HepG2 (cell line): ENCODE measurements around the gene SLC18A3. TPM values are rescaled to one million over a fixed set of nuclear protein-coding genes. Genes with fewer than 3 reads are reported as not detected.

Experiments used
- ATAC-seq: fragments of 200-7000 bp; cut with Tn5 transposase; 3 replicates; pipeline ENCODE4 v1.9.1; 2020; ENCODE audit warnings: mild to moderate bottlenecking, moderate library complexity
- BruUV-seq: library from RNA; stranded (reverse); fragments of 400-500 nt; replicated peaks from 2 replicates; lab custom pipeline; 2021; lab: Mats Ljungman, UMichigan
- CTCF ChIA-PET: fragments of 300-600 bp; formaldehyde crosslinking; extraction: SDS; loops from one replicate; lab custom pipeline; 2021; ENCODE audit warnings: low total read pairs, inconsistent platforms, low intra/inter-chr PET ratio; lab: Yijun Ruan, JAX
- POLR2A ChIA-PET: fragments of 350-600 bp; sonication (Branson Sonifier 250); formaldehyde crosslinking; loops from one replicate; lab custom pipeline; 2020; ENCODE audit warnings: antibody characterized with exemption, inconsistent platforms; lab: Yijun Ruan, JAX
- DNase-seq: peaks from one replicate; pipeline ENCODE4 v3.0.0-alpha.2; 2015; ENCODE audit warnings: low spot score
- FAIRE-seq: peaks from 3 replicates; lab custom pipeline; 2011; peaks lifted over from hg19 to GRCh38; lab: Jason Lieb, UNC
- H2AFZ ChIP-seq: one replicate; pipeline ENCODE4 v1.6.1; 2011; ENCODE audit warnings: low read length, inconsistent platforms
- H3K27ac ChIP-seq: fragments of 300-600 bp; 3 replicates; pipeline ENCODE4 v1.8.0; 2011; ENCODE audit warnings: mixed run types, mild to moderate bottlenecking, mixed read lengths, low read length, inconsistent platforms; ENCODE audit not compliant: insufficient read depth; ENCODE audit errors: extremely low read length
- H3K27me3 ChIP-seq, 2 experiments: fragments of 200-600 bp in 1 of 2; 2 replicates in 1 of 2; 3 replicates in 1 of 2; pipeline versions ENCODE4 v1.6.0 to v1.8.0; 2011; ENCODE audit warnings: low read length in 2 of 2, mild to moderate bottlenecking in 2 of 2, moderate library complexity in 2 of 2, inconsistent platforms in 1 of 2; ENCODE audit not compliant: insufficient read depth in 2 of 2, control insufficient read depth in 1 of 2
- H3K36me3 ChIP-seq, 2 experiments: fragments of 200-600 bp in 1 of 2; replicated peaks in 1 of 2; 2 replicates in 1 of 2; 3 replicates in 1 of 2; pipeline versions ENCODE4 v1.5.1 to v1.8.0; 2011; ENCODE audit warnings: low read length in 2 of 2, inconsistent platforms in 1 of 2; ENCODE audit not compliant: insufficient read depth in 2 of 2, control insufficient read depth in 1 of 2
- H3K4me1 ChIP-seq: 2 replicates; pipeline ENCODE4 v1.5.1; 2012; ENCODE audit warnings: low read length, inconsistent platforms; ENCODE audit not compliant: insufficient read depth
- H3K4me2 ChIP-seq: 2 replicates; pipeline ENCODE4 v1.6.0; 2011; ENCODE audit warnings: low read depth, low read length, inconsistent platforms
- H3K4me3 ChIP-seq, 3 experiments: fragments of 200-600 bp in 1 of 3; sonication (generic), shearing (Covaris generic) in 1 of 3; replicated peaks in 1 of 3; 2 replicates each; pipeline ENCODE4 v1.5.1; 2011 to 2016; ENCODE audit warnings: low read length in 3 of 3, inconsistent platforms in 2 of 3, low read depth in 2 of 3, mild to moderate bottlenecking in 2 of 3, control low read depth in 1 of 3, mixed read lengths in 1 of 3; ENCODE audit not compliant: insufficient read depth in 1 of 3
- H3K79me2 ChIP-seq: one replicate; pipeline ENCODE4 v1.6.1; 2011; ENCODE audit warnings: low read length, inconsistent platforms; ENCODE audit not compliant: insufficient read depth
- H3K9ac ChIP-seq: 2 replicates; pipeline ENCODE4 v1.6.0; 2011; ENCODE audit warnings: mild to moderate bottlenecking, low read depth, low read length, inconsistent platforms; ENCODE audit not compliant: insufficient read depth
- H3K9me3 ChIP-seq: 2 replicates; pipeline ENCODE4 v1.5.1; 2012; ENCODE audit warnings: mild to moderate bottlenecking, low read length
- H4K20me1 ChIP-seq: 2 replicates; pipeline ENCODE4 v1.6.0; 2011; ENCODE audit warnings: inconsistent platforms, mild to moderate bottlenecking, low read length, moderate library complexity; ENCODE audit not compliant: insufficient read depth
- AHR ChIP-seq: IDR thresholded peaks from 2 replicates; pipeline ENCODE4 v1.6.1; 2018; ENCODE audit warnings: missing genetic modification reagents, missing compliant biosample characterization
- CHD2 ChIP-seq: IDR thresholded peaks from 2 replicates; pipeline ENCODE4 v1.6.1; 2011; ENCODE audit warnings: low read depth, low read length, improper control_type of control experiment
- ELF4 ChIP-seq: sonication (generic); formaldehyde crosslinking; IDR thresholded peaks from 2 replicates; pipeline ENCODE4 v1.5.0; 2020; ENCODE audit warnings: missing genetic modification reagents, mild to moderate bottlenecking, moderate library complexity, borderline replicate concordance
- NR3C1 ChIP-seq: sonication (generic); formaldehyde crosslinking; IDR thresholded peaks from 2 replicates; pipeline ENCODE4 v1.4.0; 2020; ENCODE audit warnings: missing genetic modification reagents
- PTBP1 ChIP-seq: fragments of 200-400 bp; formaldehyde crosslinking; IDR thresholded peaks from 2 replicates; pipeline ENCODE4 v1.6.1; 2018; ENCODE audit warnings: low read length, low read depth; ENCODE audit not compliant: poor library complexity, severe bottlenecking
- RAD21 ChIP-seq: fragments of 450-650 bp; formaldehyde crosslinking; IDR thresholded peaks from 2 replicates; pipeline ENCODE4 v1.5.0; 2020; ENCODE audit warnings: mild to moderate bottlenecking
- RXRA ChIP-seq: sonication (generic); formaldehyde crosslinking; IDR thresholded peaks from 2 replicates; pipeline ENCODE4 v1.5.1; 2020; ENCODE audit warnings: missing genetic modification reagents
- ZBTB26 ChIP-seq: IDR thresholded peaks from 2 replicates; pipeline ENCODE4 v1.6.1; 2016; ENCODE audit warnings: missing compliant biosample characterization, missing genetic modification reagents, borderline replicate concordance
- ZNF24 ChIP-seq: fragments of 450-650 bp; IDR thresholded peaks from 2 replicates; pipeline ENCODE4 v1.6.1; 2017; ENCODE audit warnings: antibody characterized with exemption, mild to moderate bottlenecking
- WGBS: methylation state at CpG from one replicate; pipeline ENCODE4 v1.1.6; 2017; ENCODE audit warnings: low lambda C conversion rate; 5-methylcytosine and 5-hydroxymethylcytosine counted together
- in situ Hi-C: cut with HindIII; loops from 2 replicates; pipeline ENCODE4 v1.10.0; 2017; ENCODE audit warnings: low pct_unique_long_range_greater_than_20kb; ENCODE audit not compliant: extremely low pct_ligation_motif_present
- intact Hi-C: fragments of 100-400 bp; cut with micrococcal nuclease; formaldehyde crosslinking; loops from one replicate; pipeline ENCODE4 v1.10.0; 2022; ENCODE audit not compliant: unreplicated experiment
- polyA plus RNA-seq, 8 experiments: library from polyadenylated mRNA; depleted of rRNA in 3 of 8; stranded (reverse) in 7 of 8; unstranded in 1 of 8; fragments of >200 nt; fragmentation: Illumina TruSeq in 4 of 8; extraction: Trizol in 4 of 8; gene quantifications; 2 replicates each; pipeline versions ENCODE4 v1.2.1 to v1.2.3, GENCODE V29; 2011 to 2016; ENCODE audit warnings: low read depth in 4 of 8, missing spikeins in 1 of 8, mixed read lengths in 1 of 8; ENCODE audit not compliant: insufficient read depth in 1 of 8
- total RNA-seq, 5 experiments: library from RNA; depleted of rRNA; stranded (reverse); fragments of >200 nt; fragmentation: Illumina TruSeq; extraction: Trizol; gene quantifications; 2 replicates each; pipeline ENCODE4 v1.2.3, GENCODE V29; 2016; ENCODE audit warnings: low read depth in 1 of 5
- TF ChIP-seq, protein P1 (sequence below): sonication (generic); formaldehyde crosslinking; IDR thresholded peaks from 2 replicates; pipeline ENCODE4 v1.8.1; 2023; ENCODE audit warnings: missing genetic modification reagents, inconsistent platforms, borderline replicate concordance
- TF ChIP-seq, protein P2 (sequence below): fragments of 450-650 bp; IDR thresholded peaks from 2 replicates; pipeline ENCODE4 v1.6.1; 2017
- TF ChIP-seq, protein P3 (sequence below), 2 experiments: fragments of 450-650 bp in 1 of 2; sonication (generic) in 1 of 2; formaldehyde crosslinking in 1 of 2; IDR thresholded peaks; 2 replicates each; pipeline versions ENCODE4 v1.6.1 to v1.8.0; 2016 to 2022; ENCODE audit warnings: antibody characterized with exemption in 1 of 2, mild to moderate bottlenecking in 1 of 2, missing genetic modification reagents in 1 of 2

SLC18A3 gene
- total and polyA plus RNA-seq, 2 of the 13 experiments (the other 11 are each of a cell fraction or from before 2014, with no cell fraction given), result not detected

- FAIRE-seq, result no peak
- Histone ChIP-seq H3K4me2 (no peak overlapping the region), H4K20me1 (no peaks in the 10 kb centered on the region), H3K9me3 (no peaks in the 10 kb centered on the region), H3K4me1 (no peaks in the 10 kb centered on the region), H3K36me3 (no peaks in the 10 kb centered on the region), H3K4me3 (no peak overlapping the region), H2AFZ (no peak overlapping the region), H3K79me2 (no peaks in the 10 kb centered on the region), H3K9ac (no peak overlapping the region), H3K27me3 (peaks cover 2 to 11% of the 10 kb centered on the region in 2 experiments; a peak in 3 of 5 replicates), H3K27ac (no peak overlapping the region)
- in situ Hi-C loops (no loop called here), intact Hi-C loops (no loop called here)
- no TSS peak for BruUV-seq
- WGBS, result 17% methylated on average over 4 of the region's 4 CpGs
- POLR2A ChIA-PET, result no interaction called here
- CTCF ChIA-PET, result no interaction called here
- no peak for DNase-seq
- ATAC-seq, result no peak
- TF ChIP-seq, protein P1, sequence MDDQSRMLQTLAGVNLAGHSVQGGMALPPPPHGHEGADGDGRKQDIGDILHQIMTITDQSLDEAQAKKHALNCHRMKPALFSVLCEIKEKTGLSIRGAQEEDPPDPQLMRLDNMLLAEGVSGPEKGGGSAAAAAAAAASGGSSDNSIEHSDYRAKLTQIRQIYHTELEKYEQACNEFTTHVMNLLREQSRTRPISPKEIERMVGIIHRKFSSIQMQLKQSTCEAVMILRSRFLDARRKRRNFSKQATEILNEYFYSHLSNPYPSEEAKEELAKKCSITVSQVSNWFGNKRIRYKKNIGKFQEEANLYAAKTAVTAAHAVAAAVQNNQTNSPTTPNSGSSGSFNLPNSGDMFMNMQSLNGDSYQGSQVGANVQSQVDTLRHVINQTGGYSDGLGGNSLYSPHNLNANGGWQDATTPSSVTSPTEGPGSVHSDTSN (CRISPR knock-in tag), result no peak
- no peak for TF ChIP-seq CHD2
- TF ChIP-seq NR3C1 (CRISPR knock-in tag), result no peak
- TF ChIP-seq PTBP1, result no peak
- no peak for TF ChIP-seq ELF4 (CRISPR knock-in tag)
- TF ChIP-seq, protein P2, sequence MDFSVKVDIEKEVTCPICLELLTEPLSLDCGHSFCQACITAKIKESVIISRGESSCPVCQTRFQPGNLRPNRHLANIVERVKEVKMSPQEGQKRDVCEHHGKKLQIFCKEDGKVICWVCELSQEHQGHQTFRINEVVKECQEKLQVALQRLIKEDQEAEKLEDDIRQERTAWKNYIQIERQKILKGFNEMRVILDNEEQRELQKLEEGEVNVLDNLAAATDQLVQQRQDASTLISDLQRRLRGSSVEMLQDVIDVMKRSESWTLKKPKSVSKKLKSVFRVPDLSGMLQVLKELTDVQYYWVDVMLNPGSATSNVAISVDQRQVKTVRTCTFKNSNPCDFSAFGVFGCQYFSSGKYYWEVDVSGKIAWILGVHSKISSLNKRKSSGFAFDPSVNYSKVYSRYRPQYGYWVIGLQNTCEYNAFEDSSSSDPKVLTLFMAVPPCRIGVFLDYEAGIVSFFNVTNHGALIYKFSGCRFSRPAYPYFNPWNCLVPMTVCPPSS, result no peak
- TF ChIP-seq, protein P3, sequence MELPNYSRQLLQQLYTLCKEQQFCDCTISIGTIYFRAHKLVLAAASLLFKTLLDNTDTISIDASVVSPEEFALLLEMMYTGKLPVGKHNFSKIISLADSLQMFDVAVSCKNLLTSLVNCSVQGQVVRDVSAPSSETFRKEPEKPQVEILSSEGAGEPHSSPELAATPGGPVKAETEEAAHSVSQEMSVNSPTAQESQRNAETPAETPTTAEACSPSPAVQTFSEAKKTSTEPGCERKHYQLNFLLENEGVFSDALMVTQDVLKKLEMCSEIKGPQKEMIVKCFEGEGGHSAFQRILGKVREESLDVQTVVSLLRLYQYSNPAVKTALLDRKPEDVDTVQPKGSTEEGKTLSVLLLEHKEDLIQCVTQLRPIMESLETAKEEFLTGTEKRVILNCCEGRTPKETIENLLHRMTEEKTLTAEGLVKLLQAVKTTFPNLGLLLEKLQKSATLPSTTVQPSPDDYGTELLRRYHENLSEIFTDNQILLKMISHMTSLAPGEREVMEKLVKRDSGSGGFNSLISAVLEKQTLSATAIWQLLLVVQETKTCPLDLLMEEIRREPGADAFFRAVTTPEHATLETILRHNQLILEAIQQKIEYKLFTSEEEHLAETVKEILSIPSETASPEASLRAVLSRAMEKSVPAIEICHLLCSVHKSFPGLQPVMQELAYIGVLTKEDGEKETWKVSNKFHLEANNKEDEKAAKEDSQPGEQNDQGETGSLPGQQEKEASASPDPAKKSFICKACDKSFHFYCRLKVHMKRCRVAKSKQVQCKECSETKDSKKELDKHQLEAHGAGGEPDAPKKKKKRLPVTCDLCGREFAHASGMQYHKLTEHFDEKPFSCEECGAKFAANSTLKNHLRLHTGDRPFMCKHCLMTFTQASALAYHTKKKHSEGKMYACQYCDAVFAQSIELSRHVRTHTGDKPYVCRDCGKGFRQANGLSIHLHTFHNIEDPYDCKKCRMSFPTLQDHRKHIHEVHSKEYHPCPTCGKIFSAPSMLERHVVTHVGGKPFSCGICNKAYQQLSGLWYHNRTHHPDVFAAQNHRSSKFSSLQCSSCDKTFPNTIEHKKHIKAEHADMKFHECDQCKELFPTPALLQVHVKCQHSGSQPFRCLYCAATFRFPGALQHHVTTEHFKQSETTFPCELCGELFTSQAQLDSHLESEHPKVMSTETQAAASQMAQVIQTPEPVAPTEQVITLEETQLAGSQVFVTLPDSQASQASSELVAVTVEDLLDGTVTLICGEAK (IDR thresholded peaks at IDR 0.05), result no peak
- TF ChIP-seq, protein P3 (CRISPR knock-in tag; IDR thresholded peaks at IDR 0.05), result no peak
- TF ChIP-seq RAD21 (CRISPR knock-in tag), result no peak
- TF ChIP-seq ZNF24, result no peak
- TF ChIP-seq ZBTB26 (CRISPR knock-in tag), result no peak
- no peak for TF ChIP-seq RXRA (CRISPR knock-in tag)
- TF ChIP-seq AHR (CRISPR knock-in tag), result no peak
Measured at GRCh38 chr10:49564461-49565009, 45.6 kb upstream of the SLC18A3 start.
